AG10803 (cell line): ENCODE measurements around the gene ACP4.
"Not testable (repeated sequence)": the region's sequence is repeated elsewhere in the genome, so short reads cannot be mapped to it uniquely, and the experiment has no call there.

Experiments used
- DNase-seq: peaks from one replicate; pipeline ENCODE4 v3.0.0; 2010; ENCODE audit warnings: low read depth
- H3K4me3 ChIP-seq: 2 replicates; pipeline ENCODE4 v1.5.1; 2011; ENCODE audit warnings: mild to moderate bottlenecking, low read length, control low read depth
- TF ChIP-seq, protein P1 (sequence below): conservative IDR thresholded peaks from 2 replicates; pipeline ENCODE4 v1.5.1; 2011; ENCODE audit warnings: mild to moderate bottlenecking, low read length, control low read depth, inconsistent platforms

Gene ACP4

GRCh38 chr19:50770888-50771287 is 19.3 kb upstream of the ACP4 start:
- TF ChIP-seq, protein P1, sequence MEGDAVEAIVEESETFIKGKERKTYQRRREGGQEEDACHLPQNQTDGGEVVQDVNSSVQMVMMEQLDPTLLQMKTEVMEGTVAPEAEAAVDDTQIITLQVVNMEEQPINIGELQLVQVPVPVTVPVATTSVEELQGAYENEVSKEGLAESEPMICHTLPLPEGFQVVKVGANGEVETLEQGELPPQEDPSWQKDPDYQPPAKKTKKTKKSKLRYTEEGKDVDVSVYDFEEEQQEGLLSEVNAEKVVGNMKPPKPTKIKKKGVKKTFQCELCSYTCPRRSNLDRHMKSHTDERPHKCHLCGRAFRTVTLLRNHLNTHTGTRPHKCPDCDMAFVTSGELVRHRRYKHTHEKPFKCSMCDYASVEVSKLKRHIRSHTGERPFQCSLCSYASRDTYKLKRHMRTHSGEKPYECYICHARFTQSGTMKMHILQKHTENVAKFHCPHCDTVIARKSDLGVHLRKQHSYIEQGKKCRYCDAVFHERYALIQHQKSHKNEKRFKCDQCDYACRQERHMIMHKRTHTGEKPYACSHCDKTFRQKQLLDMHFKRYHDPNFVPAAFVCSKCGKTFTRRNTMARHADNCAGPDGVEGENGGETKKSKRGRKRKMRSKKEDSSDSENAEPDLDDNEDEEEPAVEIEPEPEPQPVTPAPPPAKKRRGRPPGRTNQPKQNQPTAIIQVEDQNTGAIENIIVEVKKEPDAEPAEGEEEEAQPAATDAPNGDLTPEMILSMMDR = no peak
- no peak for DNase-seq
- H3K4me3 ChIP-seq = no peak overlapping the region

GRCh38 chr19:50772476-50772875 is 17.7 kb upstream of the ACP4 start:
- TF ChIP-seq, protein P1 = no peak
- peak; percentile 22 for DNase-seq
- no peak overlapping the region for H3K4me3 ChIP-seq

- H3K4me3 ChIP-seq, DNase-seq: not testable (repeated sequence)
These were observed 17.3 kb upstream of the ACP4 start for GRCh38 chr19:50772912-50773311.

DNA sequence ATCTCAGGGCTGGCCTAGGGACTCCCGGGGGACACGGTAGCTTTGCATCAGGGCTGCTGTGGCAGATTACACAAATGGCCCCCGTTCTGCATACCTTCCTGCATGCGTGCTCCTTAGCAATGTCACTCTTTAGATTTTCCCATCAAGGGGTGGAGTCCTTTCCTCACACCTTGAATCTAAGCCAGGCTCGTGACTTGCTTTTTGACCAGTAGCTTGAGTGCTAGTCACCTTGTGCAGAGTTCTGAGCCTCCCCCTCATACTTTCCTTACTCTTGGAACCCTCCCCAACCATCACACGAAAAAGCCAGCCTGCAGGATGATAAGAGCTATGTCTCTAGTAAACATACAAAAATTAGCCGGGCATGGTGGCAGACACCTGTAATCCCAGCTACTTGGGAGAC is 16.8 kb upstream of the ACP4 start:
- not testable (repeated sequence) for DNase-seq

GRCh38 chr19:50776131-50776530 is 14.1 kb upstream of the ACP4 start:
- no peak for DNase-seq
- TF ChIP-seq, protein P1 = no peak
- no peak overlapping the region for H3K4me3 ChIP-seq

More for the DNA sequence above, 16.8 kb upstream of the ACP4 start:
- not testable (repeated sequence) for H3K4me3 ChIP-seq

GRCh38 chr19:50777261-50777660 is 13.0 kb upstream of the ACP4 start:
- DNase-seq = no peak
- H3K4me3 ChIP-seq = no peak overlapping the region
- TF ChIP-seq, protein P1 = no peak

GRCh38 chr19:50777830-50778303 is 12.3 kb upstream of the ACP4 start:
- H3K4me3 ChIP-seq = no peak overlapping the region
- DNase-seq = peak; percentile 8
- TF ChIP-seq, protein P1 = no peak

GRCh38 chr19:50778906-50779430 is 11.2 kb upstream of the ACP4 start:
- TF ChIP-seq, protein P1 = no peak
- no peak for DNase-seq

More at GRCh38 chr19:50778906-50779430, 11.2 kb upstream of the ACP4 start:
- no peak overlapping the region for H3K4me3 ChIP-seq
